SH-SY5Y (cell line): Measurements from ENCODE around the gene SNRNP70.

ENCODE experiments used
- GATA2 ChIP-seq: IDR thresholded peaks from 2 replicates; pipeline ENCODE4 v1.6.1; 2011; ENCODE audit warnings: mild to moderate bottlenecking, low read depth, low read length
- GATA3 ChIP-seq: IDR thresholded peaks from 2 replicates; pipeline ENCODE4 v1.6.1; 2011; ENCODE audit warnings: low read depth, mild to moderate bottlenecking, low read length, moderate library complexity

GRCh38 chr19:49154279-49154678 lies 69.0 kb downstream of the SNRNP70 start:
- TF ChIP-seq GATA3 (no peak), GATA2 (no peak)
